ENCODE data around the gene FOXL1. TPM values are rescaled to one million over a fixed set of nuclear protein-coding genes. Genes with fewer than 3 reads are reported as not detected.

The FOXL1 gene
- total RNA-seq, 1 donor from 2014 or later, result 0.98 TPM

DNA sequence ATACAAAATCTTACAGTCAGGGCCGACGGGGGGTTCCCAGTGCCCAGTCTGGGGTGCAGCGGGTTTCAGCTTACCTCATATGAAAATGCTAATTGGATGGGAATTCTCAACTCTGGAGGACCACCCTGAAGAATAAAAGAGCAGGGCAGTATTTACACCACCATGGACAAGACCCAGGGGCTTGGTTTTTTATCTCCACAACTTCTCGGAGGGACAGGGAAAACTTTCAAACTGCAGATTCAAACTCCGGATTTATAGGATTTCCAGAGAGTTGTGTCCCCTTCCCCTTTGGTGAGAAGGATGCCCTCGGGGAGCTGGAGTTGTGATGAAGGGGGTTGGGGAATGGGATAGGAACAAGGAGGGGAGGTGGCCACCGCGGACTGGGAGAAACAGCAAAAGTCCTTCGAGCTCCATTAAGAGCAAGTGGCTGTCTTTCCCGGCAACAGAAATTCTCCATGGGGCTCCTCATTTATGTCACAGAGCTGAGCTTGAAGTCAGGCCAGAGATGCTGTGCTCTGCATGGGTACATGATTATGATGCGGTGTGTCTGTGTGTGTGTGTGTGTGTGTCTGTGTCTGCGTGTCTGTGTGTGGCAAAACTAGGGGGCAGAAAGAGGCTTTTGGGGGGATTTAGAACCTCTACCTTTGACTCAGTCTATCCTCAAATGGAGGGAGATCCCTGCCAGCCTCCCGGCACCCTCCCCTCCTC is 15.7 kb downstream of the FOXL1 start:
- no peaks in the 10 kb centered on the region for H3K27me3 ChIP-seq
- no peak overlapping the region for H3K4me3 ChIP-seq
- no peaks in the 10 kb centered on the region for H3K9me3 ChIP-seq
- no peak for DNase-seq (ENCODE audit: extremely low spot score in 2 of 2)
- intact Hi-C loops (cut with DNase I), result no loop called here
- no peaks in the 10 kb centered on the region for H3K4me1 ChIP-seq
- H3K27ac ChIP-seq, result no peak overlapping the region
- H3K36me3 ChIP-seq, result no peaks in the 10 kb centered on the region
- no peak for TF ChIP-seq POLR2AphosphoS5 (IDR thresholded peaks at IDR 0.05; ENCODE audit: insufficient read depth in 1 of 2, low read depth in 1 of 2)
- TF ChIP-seq POLR2A (IDR thresholded peaks at IDR 0.05), result no peak
- TF ChIP-seq, protein P1, sequence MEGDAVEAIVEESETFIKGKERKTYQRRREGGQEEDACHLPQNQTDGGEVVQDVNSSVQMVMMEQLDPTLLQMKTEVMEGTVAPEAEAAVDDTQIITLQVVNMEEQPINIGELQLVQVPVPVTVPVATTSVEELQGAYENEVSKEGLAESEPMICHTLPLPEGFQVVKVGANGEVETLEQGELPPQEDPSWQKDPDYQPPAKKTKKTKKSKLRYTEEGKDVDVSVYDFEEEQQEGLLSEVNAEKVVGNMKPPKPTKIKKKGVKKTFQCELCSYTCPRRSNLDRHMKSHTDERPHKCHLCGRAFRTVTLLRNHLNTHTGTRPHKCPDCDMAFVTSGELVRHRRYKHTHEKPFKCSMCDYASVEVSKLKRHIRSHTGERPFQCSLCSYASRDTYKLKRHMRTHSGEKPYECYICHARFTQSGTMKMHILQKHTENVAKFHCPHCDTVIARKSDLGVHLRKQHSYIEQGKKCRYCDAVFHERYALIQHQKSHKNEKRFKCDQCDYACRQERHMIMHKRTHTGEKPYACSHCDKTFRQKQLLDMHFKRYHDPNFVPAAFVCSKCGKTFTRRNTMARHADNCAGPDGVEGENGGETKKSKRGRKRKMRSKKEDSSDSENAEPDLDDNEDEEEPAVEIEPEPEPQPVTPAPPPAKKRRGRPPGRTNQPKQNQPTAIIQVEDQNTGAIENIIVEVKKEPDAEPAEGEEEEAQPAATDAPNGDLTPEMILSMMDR (IDR thresholded peaks at IDR 0.05), result no peak

DNA sequence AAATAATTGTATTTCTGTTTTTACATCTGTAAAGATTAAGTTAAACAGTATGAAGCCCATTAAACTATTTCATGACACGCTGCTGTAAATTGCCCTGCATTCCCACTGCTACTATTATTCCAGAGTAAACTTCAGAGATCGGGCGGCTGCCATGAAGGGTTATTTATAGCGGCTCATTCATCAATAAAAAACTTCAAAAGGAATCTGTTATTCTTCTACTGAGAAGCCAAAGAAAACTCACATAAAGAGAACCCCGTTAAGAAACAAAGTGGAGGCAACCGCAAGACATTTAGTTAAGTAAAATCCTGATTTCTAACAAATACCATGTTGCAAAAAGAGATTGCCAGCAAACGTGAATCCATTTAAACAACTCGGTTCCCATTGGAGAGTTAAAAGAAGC is 16.4 kb downstream of the FOXL1 start:
- Histone ChIP-seq H3K27me3 (no peaks in the 10 kb centered on the region), H3K4me3 (no peak overlapping the region), H3K27ac (no peak overlapping the region), H3K9me3 (no peaks in the 10 kb centered on the region), H3K4me1 (no peaks in the 10 kb centered on the region), H3K36me3 (no peaks in the 10 kb centered on the region)
- intact Hi-C loops (cut with DNase I), result no loop called here
- TF ChIP-seq, protein P1 (IDR thresholded peaks at IDR 0.05), result no peak
- no peak for TF ChIP-seq POLR2A (IDR thresholded peaks at IDR 0.05)
- DNase-seq (ENCODE audit: extremely low spot score in 2 of 2), result no peak

DNA sequence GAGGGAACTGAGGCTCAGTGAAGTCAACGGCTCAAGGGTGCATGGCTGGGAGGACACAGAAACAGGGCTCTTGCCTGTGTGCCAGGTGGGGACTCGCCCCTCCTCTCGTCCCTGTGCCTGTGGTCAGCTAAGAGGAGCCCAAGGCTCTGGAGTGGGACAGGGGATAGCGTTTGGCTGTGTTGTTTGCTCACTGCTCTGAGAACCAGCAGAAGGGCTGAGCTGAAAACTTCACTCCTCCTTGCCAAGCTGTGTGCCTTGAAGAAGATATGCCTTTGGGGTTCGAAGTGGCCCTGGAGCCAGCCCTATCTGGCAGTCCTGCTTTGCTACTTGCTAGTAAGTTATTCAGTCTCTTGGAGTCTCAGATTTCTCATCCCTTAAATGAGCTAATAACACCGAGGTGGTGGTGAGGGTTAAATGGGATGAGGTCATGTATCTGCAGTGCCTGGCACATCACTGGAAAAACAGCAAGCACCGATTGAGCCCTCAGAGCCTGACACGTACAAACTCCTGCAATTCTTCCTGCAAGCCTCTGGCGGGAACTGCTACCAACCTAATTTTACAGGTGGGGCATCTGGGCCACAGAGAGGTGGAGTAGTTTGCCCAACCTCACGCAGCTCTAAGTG is 17.7 kb downstream of the FOXL1 start:
- Histone ChIP-seq H3K27ac (no peak overlapping the region), H3K36me3 (no peaks in the 10 kb centered on the region), H3K27me3 (no peaks in the 10 kb centered on the region), H3K4me3 (no peak overlapping the region), H3K9me3 (no peaks in the 10 kb centered on the region), H3K4me1 (no peaks in the 10 kb centered on the region)
- intact Hi-C loops (cut with DNase I), result no loop called here
- TF ChIP-seq POLR2AphosphoS5 (IDR thresholded peaks at IDR 0.05; ENCODE audit: insufficient read depth in 1 of 2, low read depth in 1 of 2) (no peak), POLR2A (IDR thresholded peaks at IDR 0.05) (no peak)
- TF ChIP-seq, protein P1 (IDR thresholded peaks at IDR 0.05), result no peak
- no peak for DNase-seq (ENCODE audit: extremely low spot score in 2 of 2)

DNA sequence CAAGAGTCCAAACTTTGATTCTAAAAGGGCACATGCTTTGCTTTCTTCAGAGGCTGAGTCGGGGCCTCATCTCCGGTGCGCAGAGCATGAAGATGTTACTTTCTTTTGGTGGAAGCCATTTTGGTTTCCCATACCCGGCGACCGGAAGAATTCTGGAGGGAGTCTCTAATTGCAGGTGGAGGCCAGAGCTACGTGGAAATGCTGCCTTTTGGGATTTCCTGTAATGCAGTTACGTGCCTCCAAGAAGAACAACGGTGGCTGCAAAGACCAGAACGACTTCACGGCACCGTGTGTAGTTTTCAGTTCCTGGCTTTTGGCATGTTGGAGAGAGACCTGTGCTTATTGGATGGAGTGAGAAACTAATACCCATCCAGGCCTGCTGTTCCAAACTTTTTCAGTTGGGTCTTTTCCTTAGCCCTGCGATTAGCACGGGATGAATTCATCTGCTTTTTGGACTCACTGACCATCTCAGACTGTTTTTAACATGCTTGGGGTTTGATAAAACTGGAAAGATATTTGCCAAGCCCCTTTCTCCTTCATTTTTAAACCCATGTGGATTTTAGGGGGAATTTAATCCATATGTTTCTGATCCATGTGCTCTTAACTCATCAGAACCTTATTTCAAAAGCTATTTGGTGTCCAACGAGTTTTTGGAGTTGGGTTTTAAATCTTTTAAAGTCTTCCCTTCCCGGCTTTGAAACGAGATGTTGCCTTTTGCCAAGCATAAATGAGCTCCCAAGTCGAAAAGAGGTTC is 19.0 kb downstream of the FOXL1 start:
- no peak overlapping the region for H3K4me3 ChIP-seq
- intact Hi-C loops (cut with DNase I), result no loop called here
- no peaks in the 10 kb centered on the region for H3K27me3 ChIP-seq
- TF ChIP-seq POLR2AphosphoS5 (IDR thresholded peaks at IDR 0.05; ENCODE audit: insufficient read depth in 1 of 2, low read depth in 1 of 2) (no peak), POLR2A (IDR thresholded peaks at IDR 0.05) (no peak)
- TF ChIP-seq, protein P1 (IDR thresholded peaks at IDR 0.05), result no peak
- no peaks in the 10 kb centered on the region for H3K4me1 ChIP-seq
- no peak for DNase-seq (ENCODE audit: extremely low spot score in 2 of 2)
- no peaks in the 10 kb centered on the region for H3K9me3 ChIP-seq
- H3K36me3 ChIP-seq, result no peaks in the 10 kb centered on the region
- no peak overlapping the region for H3K27ac ChIP-seq
